CD4-positive, alpha-beta memory T cell (primary cell): ENCODE data around the gene MACO1. TPM values are rescaled to one million over a fixed set of nuclear protein-coding genes. Genes with fewer than 3 reads are reported as not detected.
"Not testable (repeated sequence)": the region's sequence is repeated elsewhere in the genome, so short reads cannot be mapped to it uniquely, and the experiment has no call there.

ENCODE experiments used
- CTCF ChIA-PET: fragments of 350-600 bp; sonication (Branson Sonifier 250); formaldehyde crosslinking; loops from one replicate; lab custom pipeline; 2021; ENCODE audit warnings: inconsistent platforms; ENCODE audit not compliant: partially characterized antibody; lab: Charles Lee
- POLR2A ChIA-PET: fragments of 350-600 bp; sonication (Branson Sonifier 250); formaldehyde crosslinking; loops from one replicate; lab custom pipeline; 2021; ENCODE audit not compliant: partially characterized antibody; lab: Charles Lee
- DNase-seq, 5 donors: peaks; one replicate each; pipeline versions ENCODE4 v3.0.0 to v3.0.0-alpha.2; 2020 to 2022; ENCODE audit warnings: mixed read lengths in 1 of 5
- H3K27ac ChIP-seq: one replicate; pipeline ENCODE4 v1.7.0; 2013; ENCODE audit warnings: low read depth, low read length
- H3K27me3 ChIP-seq: 2 replicates; pipeline ENCODE4 v1.7.0; 2013; ENCODE audit warnings: mild to moderate bottlenecking, low read length, moderate library complexity; ENCODE audit not compliant: insufficient read depth
- H3K36me3 ChIP-seq: 2 replicates; pipeline ENCODE4 v1.7.0; 2013; ENCODE audit warnings: mild to moderate bottlenecking, low read length, moderate library complexity; ENCODE audit not compliant: insufficient read depth
- H3K4me1 ChIP-seq: 2 replicates; pipeline ENCODE4 v1.7.0; 2013; ENCODE audit warnings: mild to moderate bottlenecking, low read length, moderate library complexity; ENCODE audit not compliant: insufficient read depth
- H3K4me3 ChIP-seq, 2 donors: one replicate each; pipeline ENCODE4 v1.7.0; 2013; ENCODE audit warnings: low read length in 2 of 2, mild to moderate bottlenecking in 1 of 2
- H3K9me3 ChIP-seq, 2 donors: one replicate each; pipeline ENCODE4 v1.7.0; 2013; ENCODE audit warnings: low read length in 2 of 2, control low read depth in 1 of 2; ENCODE audit not compliant: control insufficient read depth in 1 of 2
- H3K27ac Mint-ChIP-seq, 7 donors: one replicate each; pipeline ENCODE4 v1.8.0; 2020 to 2021; ENCODE audit warnings: mixed read lengths in 7 of 7, mild to moderate bottlenecking in 6 of 7, inconsistent platforms in 3 of 7, moderate library complexity in 3 of 7
- H3K27me3 Mint-ChIP-seq, 2 donors: one replicate each; pipeline ENCODE4 v1.8.0; 2020 to 2021; ENCODE audit warnings: mixed read lengths in 2 of 2
- H3K36me3 Mint-ChIP-seq, 2 donors: one replicate each; pipeline ENCODE4 v1.8.0; 2020 to 2021; ENCODE audit warnings: mixed read lengths in 2 of 2, inconsistent platforms in 1 of 2, mild to moderate bottlenecking in 1 of 2
- H3K4me1 Mint-ChIP-seq, 4 donors: one replicate each; pipeline ENCODE4 v1.8.0; 2020 to 2021; ENCODE audit warnings: mixed read lengths in 4 of 4, mild to moderate bottlenecking in 1 of 4
- H3K4me3 Mint-ChIP-seq, 8 donors: one replicate each; pipeline ENCODE4 v1.8.0; 2020 to 2021; ENCODE audit warnings: mixed read lengths in 8 of 8, mild to moderate bottlenecking in 7 of 8, moderate library complexity in 6 of 8, inconsistent platforms in 3 of 8
- H3K9me3 Mint-ChIP-seq, 8 donors: one replicate each; pipeline ENCODE4 v1.8.0; 2020 to 2021; ENCODE audit warnings: mixed read lengths in 8 of 8, mild to moderate bottlenecking in 5 of 8, inconsistent platforms in 3 of 8, moderate library complexity in 1 of 8
- intact Hi-C: fragments of 100-400 bp; cut with micrococcal nuclease; formaldehyde crosslinking; loops from one replicate; pipeline ENCODE4 v1.15.1; 2023
- polyA plus RNA-seq, 2 donors: library from polyadenylated mRNA; unstranded; fragments of 300-500 nt; fragmentation: Illumina TruSeq; gene quantifications; one replicate each; pipeline ENCODE4 v1.2.3, GENCODE V29; 2021
- total RNA-seq, 2 experiments: library from RNA; stranded (reverse); gene quantifications; one replicate each; pipeline ENCODE4 v1.2.3, GENCODE V29; 2021

The MACO1 gene
- total and polyA plus RNA-seq, 4 experiments from 2014 or later = 3.1 to 20.6 (median 14.5) TPM

- Mint-ChIP-seq H3K27ac (no peak overlapping the region), H3K4me3 (no peak overlapping the region), H3K9me3 (no peaks in the 10 kb centered on the region), H3K27me3 (peaks cover 5 to 6% of the 10 kb centered on the region in 2 donors), H3K4me1 (peaks cover 0 to 1% (median 0%) of the 10 kb centered on the region in 4 donors), H3K36me3 (no peaks in the 10 kb centered on the region)
- ChIA-PET POLR2A (no interaction called here), CTCF (no interaction called here)
- no peaks in the 10 kb centered on the region for H3K36me3 ChIP-seq
- DNase-seq = no peak
- H3K4me3 ChIP-seq = no peak overlapping the region
- H3K27ac ChIP-seq = no peak overlapping the region
- no peaks in the 10 kb centered on the region for H3K4me1 ChIP-seq
- H3K9me3 ChIP-seq = no peaks in the 10 kb centered on the region
- no peaks in the 10 kb centered on the region for H3K27me3 ChIP-seq
- intact Hi-C loops = no loop called here
Observed at GRCh38 chr1:25392841-25393240, 37.9 kb upstream of the MACO1 start.

- H3K27ac Mint-ChIP-seq, POLR2A ChIA-PET, H3K9me3 ChIP-seq, H3K27ac ChIP-seq, DNase-seq, H3K4me3 Mint-ChIP-seq, H3K36me3 ChIP-seq, H3K27me3 Mint-ChIP-seq, intact Hi-C loops, H3K27me3 ChIP-seq, H3K4me1 Mint-ChIP-seq, H3K4me1 ChIP-seq, H3K9me3 Mint-ChIP-seq, H3K36me3 Mint-ChIP-seq, CTCF ChIA-PET, H3K4me3 ChIP-seq: not testable (repeated sequence)
Observed at GRCh38 chr1:25397549-25397948, 33.1 kb upstream of the MACO1 start.

- H3K9me3 Mint-ChIP-seq, H3K36me3 Mint-ChIP-seq, DNase-seq, H3K36me3 ChIP-seq, H3K27me3 ChIP-seq, H3K9me3 ChIP-seq, H3K4me1 Mint-ChIP-seq, H3K27ac Mint-ChIP-seq, H3K27me3 Mint-ChIP-seq, H3K4me3 Mint-ChIP-seq, H3K4me3 ChIP-seq, intact Hi-C loops, H3K4me1 ChIP-seq, CTCF ChIA-PET, H3K27ac ChIP-seq, POLR2A ChIA-PET: not testable (repeated sequence)
Observed at GRCh38 chr1:25398079-25398478, 32.6 kb upstream of the MACO1 start.

- H3K4me3 ChIP-seq, H3K27me3 Mint-ChIP-seq, H3K4me1 ChIP-seq, H3K27ac Mint-ChIP-seq, H3K9me3 Mint-ChIP-seq, H3K27me3 ChIP-seq, H3K36me3 Mint-ChIP-seq, H3K4me1 Mint-ChIP-seq, H3K36me3 ChIP-seq, H3K4me3 Mint-ChIP-seq, intact Hi-C loops, H3K9me3 ChIP-seq, H3K27ac ChIP-seq: not testable (repeated sequence)
- ChIA-PET CTCF (interaction anchor here (0.8 to 1.3 kb wide), 3 partner anchors 70 to 118 kb away, joined by 3 to 4 read pairs (median 3); no protein-coding TSS in a partner anchor), POLR2A (interaction anchor here (0.6 kb wide), 1 partner anchor 156 kb away, joined by 3 read pairs; no protein-coding TSS in a partner anchor)
- peak in 4 of 5 donors; percentile 8 to 29 (median 16) for DNase-seq
Observed at GRCh38 chr1:25402947-25403803, 27.5 kb upstream of the MACO1 start.

- CTCF ChIA-PET, H3K36me3 Mint-ChIP-seq, H3K9me3 Mint-ChIP-seq, H3K4me3 ChIP-seq, H3K4me1 ChIP-seq, H3K4me1 Mint-ChIP-seq, H3K27ac Mint-ChIP-seq, H3K36me3 ChIP-seq, H3K9me3 ChIP-seq, H3K27me3 Mint-ChIP-seq, H3K27ac ChIP-seq, H3K4me3 Mint-ChIP-seq, DNase-seq, POLR2A ChIA-PET, H3K27me3 ChIP-seq: not testable (repeated sequence)
- intact Hi-C loops = loop anchor here (5.0 kb wide), 1 partner anchor 119 kb away; no protein-coding TSS in a partner anchor
Observed at GRCh38 chr1:25405731-25406305, 24.9 kb upstream of the MACO1 start.

GRCh38 chr1:25409641-25410427 is 20.9 kb upstream of the MACO1 start:
- intact Hi-C loops = loop anchor here (5.0 kb wide), 1 partner anchor 123 kb away; no protein-coding TSS in a partner anchor

More at GRCh38 chr1:25409641-25410427, 20.9 kb upstream of the MACO1 start:
- H3K4me1 Mint-ChIP-seq, H3K9me3 ChIP-seq, H3K4me3 Mint-ChIP-seq, DNase-seq, H3K36me3 Mint-ChIP-seq, H3K4me1 ChIP-seq, H3K36me3 ChIP-seq, CTCF ChIA-PET, H3K4me3 ChIP-seq, H3K27me3 ChIP-seq, H3K9me3 Mint-ChIP-seq, H3K27ac ChIP-seq, H3K27me3 Mint-ChIP-seq, H3K27ac Mint-ChIP-seq: not testable (repeated sequence)
- POLR2A ChIA-PET = interaction anchor here (0.7 kb wide), 1 partner anchor 126 kb away, joined by 3 read pairs; no protein-coding TSS in a partner anchor
